SK-N-MC (cell line): ENCODE results near the gene FAM200B.

Source experiments
- DNase-seq: peaks from one replicate; pipeline ENCODE4 v3.0.0-alpha.2; 2011; ENCODE audit warnings: low read depth, low spot score
- H3K27ac ChIP-seq: fragments of 200-600 bp; sonication (generic); 2 replicates; pipeline ENCODE4 v1.5.1; 2016; ENCODE audit warnings: mixed run types
- H3K36me3 ChIP-seq: fragments of 200-600 bp; sonication (generic); 2 replicates; pipeline ENCODE4 v1.6.1; 2017; ENCODE audit warnings: antibody characterized with exemption, low read length, mixed read lengths; ENCODE audit not compliant: insufficient read depth
- H3K4me3 ChIP-seq: fragments of 200-600 bp; sonication (generic); 2 replicates; pipeline ENCODE4 v1.5.1; 2016
- H3K9ac ChIP-seq: fragments of 200-600 bp; sonication (generic); 2 replicates; pipeline ENCODE4 v1.8.0; 2017; ENCODE audit warnings: mixed run types, mixed read lengths; ENCODE audit not compliant: insufficient read length
- H3K9me3 ChIP-seq: fragments of 200-600 bp; sonication (generic); 2 replicates; pipeline ENCODE4 v1.6.1; 2017; ENCODE audit warnings: low read depth, mild to moderate bottlenecking, antibody characterized with exemption, low read length, moderate library complexity, mixed read lengths
- EZH2 ChIP-seq: fragments of 200-600 bp; sonication (generic); IDR thresholded peaks from one replicate; pipeline ENCODE4 v1.6.1; 2017; ENCODE audit warnings: antibody characterized with exemption
- FOXP2 ChIP-seq: optimal IDR thresholded peaks from 2 replicates; pipeline ENCODE3; 2011; ENCODE audit warnings: mild to moderate bottlenecking, moderate library complexity; ENCODE audit not compliant: insufficient read depth; ENCODE audit errors: extremely low read length, control extremely low read depth
- POLR2AphosphoS5 ChIP-seq: IDR thresholded peaks from 2 replicates; pipeline ENCODE4 v1.6.1; 2012; ENCODE audit warnings: mild to moderate bottlenecking, low read depth, low read length, borderline replicate concordance

FAM200B gene

GRCh38 chr4:15681372-15682241 is at the start of gene FAM200B:
FAM200B (plus strand) TSS chr4:15681827; CDS start chr4:15686978, 5,151 bp downstream.
- H3K9me3 ChIP-seq, result no peaks in the 10 kb centered on the region

GRCh38 chr4:15636818-15637217 is 44.8 kb upstream of the FAM200B start:
- no peak overlapping the region for H3K4me3 ChIP-seq
- DNase-seq, result no peak
- H3K9ac ChIP-seq, result no peak overlapping the region
- TF ChIP-seq FOXP2 (no peak), EZH2 (no peak)
- H3K36me3 ChIP-seq, result peaks cover 55% of the 10 kb centered on the region
- no peaks in the 10 kb centered on the region for H3K9me3 ChIP-seq
- no peak overlapping the region for H3K27ac ChIP-seq

More at GRCh38 chr4:15681372-15682241, at the start of gene FAM200B:
- Histone ChIP-seq H3K27ac (peak within 1 kb of the TSS; percentile 70), H3K36me3 (peaks cover 23% of the 10 kb centered on the region; the same call in 1 of the 2 replicates), H3K9ac (peak within 1 kb of the TSS; percentile 97), H3K4me3 (peak within 1 kb of the TSS; percentile 91)
- DNase-seq, result peak; percentile 82
- TF ChIP-seq POLR2AphosphoS5, result peak; percentile 80
- no peak for TF ChIP-seq EZH2
- TF ChIP-seq FOXP2, result no peak

DNA sequence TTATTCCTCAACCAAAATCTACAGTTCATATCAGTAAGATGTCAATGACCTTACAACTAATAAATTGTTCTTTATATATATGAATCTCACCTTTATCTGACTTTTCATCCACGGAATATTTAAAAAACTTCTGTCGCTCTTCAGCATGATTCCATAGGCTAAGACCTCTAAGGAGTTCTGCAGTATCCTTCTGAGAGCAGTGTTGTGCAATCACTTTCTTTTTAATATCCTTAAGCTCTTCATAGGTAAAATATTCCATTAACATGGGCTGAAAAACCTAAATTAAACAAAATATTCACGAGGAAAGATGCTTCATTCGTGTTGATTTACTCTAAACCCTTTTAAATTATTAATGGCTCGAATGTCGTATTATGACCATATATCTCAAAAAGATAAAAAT is 43.2 kb upstream of the FAM200B start:
- Histone ChIP-seq H3K4me3 (no peak overlapping the region), H3K9ac (no peak overlapping the region), H3K27ac (no peak overlapping the region), H3K9me3 (no peaks in the 10 kb centered on the region), H3K36me3 (peaks cover 45% of the 10 kb centered on the region)
- DNase-seq, result no peak
- no peak for TF ChIP-seq EZH2
- TF ChIP-seq POLR2AphosphoS5, result no peak

DNA sequence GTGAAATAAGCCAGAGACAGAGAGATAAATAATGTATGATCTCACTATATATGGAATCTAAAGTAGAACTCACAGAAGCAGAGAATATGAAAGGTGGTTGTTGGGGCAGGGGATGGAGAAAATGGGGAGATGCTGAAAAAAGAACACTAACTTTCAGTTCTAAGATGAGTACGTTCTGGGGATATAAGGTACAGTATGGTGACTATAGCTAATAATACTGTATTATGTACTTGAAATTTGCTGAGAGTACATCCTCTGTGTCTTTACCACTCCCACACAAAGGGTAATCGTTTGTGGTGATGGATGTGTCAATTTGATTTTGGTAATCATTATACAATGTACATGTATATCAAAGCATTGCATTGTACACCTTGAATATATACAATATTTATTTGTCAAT is 33.0 kb upstream of the FAM200B start:
- Histone ChIP-seq H3K36me3 (no peaks in the 10 kb centered on the region), H3K9me3 (no peaks in the 10 kb centered on the region), H3K27ac (no peak overlapping the region), H3K9ac (no peak overlapping the region), H3K4me3 (no peak overlapping the region)
- no peak for DNase-seq
- TF ChIP-seq EZH2, result no peak
- TF ChIP-seq FOXP2, result no peak
- no peak for TF ChIP-seq POLR2AphosphoS5

GRCh38 chr4:15649914-15650545 is 31.6 kb upstream of the FAM200B start:
- TF ChIP-seq EZH2 (no peak), POLR2AphosphoS5 (no peak), FOXP2 (no peak)
- H3K36me3 ChIP-seq, result no peaks in the 10 kb centered on the region
- H3K9ac ChIP-seq, result peak overlapping the region; percentile 53
- H3K4me3 ChIP-seq, result peak overlapping the region; percentile 39; the same call in 1 of the 2 replicates
- no peaks in the 10 kb centered on the region for H3K9me3 ChIP-seq
- H3K27ac ChIP-seq, result peak overlapping the region; percentile 78
- DNase-seq, result no peak

GRCh38 chr4:15651676-15652075 is 30.0 kb upstream of the FAM200B start:
- Histone ChIP-seq H3K36me3 (no peaks in the 10 kb centered on the region), H3K9me3 (no peaks in the 10 kb centered on the region), H3K9ac (peak overlapping the region; percentile 26), H3K27ac (peak overlapping the region; percentile 25; the same call in 1 of the 2 replicates), H3K4me3 (peak overlapping the region; percentile 28; the same call in 1 of the 2 replicates)
- TF ChIP-seq POLR2AphosphoS5, result no peak
- no peak for TF ChIP-seq EZH2
- TF ChIP-seq FOXP2, result no peak
- DNase-seq, result no peak

DNA sequence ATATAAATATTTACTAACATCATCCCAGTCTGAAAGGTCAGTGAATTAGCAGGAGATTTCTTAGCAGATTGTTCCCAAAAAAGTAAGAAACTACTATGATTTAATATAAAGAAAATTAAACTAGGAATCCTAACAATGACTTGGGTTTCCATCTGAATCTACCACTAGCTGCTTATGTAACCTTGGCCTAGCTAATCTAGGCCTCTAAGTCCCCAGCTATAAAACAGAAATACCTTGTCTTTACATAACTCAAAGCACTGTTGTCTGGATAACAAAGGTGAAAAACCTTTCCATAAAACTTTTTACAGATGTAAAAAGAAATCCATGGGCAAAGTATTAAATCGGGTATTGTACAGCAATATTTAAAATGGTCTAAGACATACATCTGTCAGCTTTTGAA is 29.4 kb upstream of the FAM200B start:
- no peak for DNase-seq
- Histone ChIP-seq H3K9ac (no peak overlapping the region), H3K27ac (peak overlapping the region; percentile 25; the same call in 1 of the 2 replicates), H3K36me3 (no peaks in the 10 kb centered on the region), H3K9me3 (no peaks in the 10 kb centered on the region), H3K4me3 (peak overlapping the region; percentile 87)
- TF ChIP-seq FOXP2 (no peak), EZH2 (no peak), POLR2AphosphoS5 (no peak)

DNA sequence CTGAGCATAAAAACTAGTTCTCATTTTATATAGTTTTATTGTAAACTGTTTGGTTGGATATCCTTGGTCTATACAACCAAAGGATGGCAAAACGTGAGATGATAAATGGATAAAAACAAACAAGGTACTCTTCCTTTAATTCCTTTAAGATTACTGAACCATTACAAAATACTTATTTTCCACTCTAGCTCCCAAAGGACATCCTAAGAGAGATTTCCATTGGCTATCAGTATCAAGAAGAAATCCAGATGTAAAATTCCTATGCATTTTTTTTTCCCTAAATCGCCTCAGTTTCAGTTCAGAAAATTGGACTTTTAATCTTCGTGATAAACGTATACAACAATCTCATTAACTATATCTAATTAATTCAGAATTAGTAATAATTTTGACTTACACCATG is 28.8 kb upstream of the FAM200B start:
- H3K9me3 ChIP-seq, result no peaks in the 10 kb centered on the region
- DNase-seq, result no peak
- peak overlapping the region; percentile 87 for H3K4me3 ChIP-seq
- no peak overlapping the region for H3K27ac ChIP-seq
- no peaks in the 10 kb centered on the region for H3K36me3 ChIP-seq
- H3K9ac ChIP-seq, result peak overlapping the region; percentile 85
- no peak for TF ChIP-seq EZH2
- TF ChIP-seq FOXP2, result no peak
- no peak for TF ChIP-seq POLR2AphosphoS5
